Measurements from ENCODE around the gene CPED1. TPM values are rescaled to one million over a fixed set of nuclear protein-coding genes. Genes with fewer than 3 reads are reported as not detected.

Gene CPED1
- polyA plus RNA-seq, 1 donor from 2014 or later = not detected

GRCh38 chr7:121337398-121337797 lies 348.9 kb downstream of the CPED1 start:
- H3K4me2 ChIP-seq (ENCODE audit: low read length) = no peak overlapping the region
- H3K27ac ChIP-seq (ENCODE audit: low read length) = no peak overlapping the region
- no peaks in the 10 kb centered on the region for H3F3A ChIP-seq (ENCODE audit: insufficient read depth, low read length, poor library complexity, severe bottlenecking)
- no peaks in the 10 kb centered on the region for H3K36me3 ChIP-seq (ENCODE audit: insufficient read depth, low read length)
- H4K20me1 ChIP-seq (ENCODE audit: insufficient read depth) = no peaks in the 10 kb centered on the region
- TF ChIP-seq TAF1 (IDR thresholded peaks at IDR 0.05; ENCODE audit: low read depth) (no peak), RAD21 (conservative IDR thresholded peaks at IDR 0.05) (peak; percentile 43), POLR2AphosphoS5 (IDR thresholded peaks at IDR 0.05) (no peak), EP300 (conservative IDR thresholded peaks at IDR 0.05; ENCODE audit: poor library complexity, severe bottlenecking) (no peak)
- no peaks in the 10 kb centered on the region for H3K79me2 ChIP-seq (replicated peaks; ENCODE audit: insufficient read depth, low read length)
- H3K9ac ChIP-seq (ENCODE audit: low read length) = no peak overlapping the region
- H3K9me3 ChIP-seq (ENCODE audit: low read length) = no peaks in the 10 kb centered on the region
- no peak overlapping the region for H2AFZ ChIP-seq (ENCODE audit: low read depth, low read length)
- peaks cover 21% of the 10 kb centered on the region for H3K27me3 ChIP-seq (ENCODE audit: insufficient read depth, low read depth, low read length)
- no peaks in the 10 kb centered on the region for H3K9me2 ChIP-seq (ENCODE audit: insufficient read depth, low read length)
- no peak overlapping the region for H3K4me3 ChIP-seq (ENCODE audit: low read length)

- no peak overlapping the region for H3K4me2 ChIP-seq (ENCODE audit: low read length)
- TF ChIP-seq REST (IDR thresholded peaks at IDR 0.05; ENCODE audit: borderline replicate concordance) = no peak
- no peak for TF ChIP-seq MXI1 (conservative IDR thresholded peaks at IDR 0.05; ENCODE audit: poor library complexity, severe bottlenecking)
- TF ChIP-seq EP300 (conservative IDR thresholded peaks at IDR 0.05; ENCODE audit: poor library complexity, severe bottlenecking) = no peak
- no peak for TF ChIP-seq RAD21 (conservative IDR thresholded peaks at IDR 0.05)
- TF ChIP-seq EZH2 (IDR thresholded peaks at IDR 0.05; ENCODE audit: borderline replicate concordance, insufficient read depth, low read length, poor library complexity, severe bottlenecking) = no peak
- TF ChIP-seq TAF1 (IDR thresholded peaks at IDR 0.05; ENCODE audit: low read depth) = no peak
- no peak for TF ChIP-seq SMC3 (conservative IDR thresholded peaks at IDR 0.05; ENCODE audit: poor library complexity)
- H2AFZ ChIP-seq (ENCODE audit: low read depth, low read length) = no peak overlapping the region
- no peak overlapping the region for H3K4me3 ChIP-seq (ENCODE audit: low read length)
- no peaks in the 10 kb centered on the region for H3K79me2 ChIP-seq (replicated peaks; ENCODE audit: insufficient read depth, low read length)
- no peaks in the 10 kb centered on the region for H4K20me1 ChIP-seq (ENCODE audit: insufficient read depth)
- no peaks in the 10 kb centered on the region for H3F3A ChIP-seq (ENCODE audit: insufficient read depth, low read length, poor library complexity, severe bottlenecking)
- no peak overlapping the region for H3K27ac ChIP-seq (ENCODE audit: low read length)
- H3K9me2 ChIP-seq (ENCODE audit: insufficient read depth, low read length) = no peaks in the 10 kb centered on the region
- no peaks in the 10 kb centered on the region for H3K9me3 ChIP-seq (ENCODE audit: low read length)
- H3K36me3 ChIP-seq (ENCODE audit: insufficient read depth, low read length) = no peaks in the 10 kb centered on the region
- H3K9ac ChIP-seq (ENCODE audit: low read length) = no peak overlapping the region
- peaks cover 7% of the 10 kb centered on the region for H3K27me3 ChIP-seq (ENCODE audit: insufficient read depth, low read depth, low read length)
These were observed 350.6 kb downstream of the CPED1 start for GRCh38 chr7:121339082-121339481.

GRCh38 chr7:121341933-121342332 lies 353.4 kb downstream of the CPED1 start:
- no peak overlapping the region for H2AFZ ChIP-seq (ENCODE audit: low read depth, low read length)
- H3K9me3 ChIP-seq (ENCODE audit: low read length) = no peaks in the 10 kb centered on the region
- H4K20me1 ChIP-seq (ENCODE audit: insufficient read depth) = no peaks in the 10 kb centered on the region
- H3K27ac ChIP-seq (ENCODE audit: low read length) = no peak overlapping the region
- no peaks in the 10 kb centered on the region for H3K79me2 ChIP-seq (replicated peaks; ENCODE audit: insufficient read depth, low read length)
- no peaks in the 10 kb centered on the region for H3K36me3 ChIP-seq (ENCODE audit: insufficient read depth, low read length)
- no peaks in the 10 kb centered on the region for H3F3A ChIP-seq (ENCODE audit: insufficient read depth, low read length, poor library complexity, severe bottlenecking)
- H3K9ac ChIP-seq (ENCODE audit: low read length) = no peak overlapping the region
- H3K4me3 ChIP-seq (ENCODE audit: low read length) = no peak overlapping the region
- TF ChIP-seq POLR2AphosphoS5 (IDR thresholded peaks at IDR 0.05) (no peak), RAD21 (conservative IDR thresholded peaks at IDR 0.05) (no peak), MXI1 (conservative IDR thresholded peaks at IDR 0.05; ENCODE audit: poor library complexity, severe bottlenecking) (no peak), TAF1 (IDR thresholded peaks at IDR 0.05; ENCODE audit: low read depth) (no peak), EZH2 (IDR thresholded peaks at IDR 0.05; ENCODE audit: borderline replicate concordance, insufficient read depth, low read length, poor library complexity, severe bottlenecking) (no peak), CTCF (IDR thresholded peaks at IDR 0.05; ENCODE audit: poor library complexity, severe bottlenecking) (no peak), SMC3 (conservative IDR thresholded peaks at IDR 0.05; ENCODE audit: poor library complexity) (no peak), EP300 (conservative IDR thresholded peaks at IDR 0.05; ENCODE audit: poor library complexity, severe bottlenecking) (no peak), REST (IDR thresholded peaks at IDR 0.05; ENCODE audit: borderline replicate concordance) (no peak)
- H3K9me2 ChIP-seq (ENCODE audit: insufficient read depth, low read length) = no peaks in the 10 kb centered on the region
- no peaks in the 10 kb centered on the region for H3K27me3 ChIP-seq (ENCODE audit: insufficient read depth, low read depth, low read length)
- H3K4me2 ChIP-seq (ENCODE audit: low read length) = no peak overlapping the region
